ENCODE data around the gene PPCDC.

The PPCDC gene

GRCh38 chr15:75065851-75066509 lies 42.6 kb downstream of the PPCDC start:
- Histone ChIP-seq H3K27me3 (replicated peaks; ENCODE audit: insufficient read depth, low read length) (no peaks in the 10 kb centered on the region), H3K4me1 (ENCODE audit: low read length) (peaks cover 89% of the 10 kb centered on the region), H3F3A (ENCODE audit: insufficient read depth, low read length) (peaks cover 38% of the 10 kb centered on the region), H3K79me2 (ENCODE audit: low read length) (no peaks in the 10 kb centered on the region), H3K4me3 (ENCODE audit: low read length) (no peak overlapping the region), H4K20me1 (ENCODE audit: insufficient read depth, low read length) (no peaks in the 10 kb centered on the region), H3K4me2 (ENCODE audit: low read depth, low read length) (peak overlapping the region; percentile 70; the same call in 1 of the 2 replicates), H3K9ac (ENCODE audit: low read length) (peak overlapping the region; percentile 43), H3K36me3 (replicated peaks; ENCODE audit: insufficient read depth, low read length) (no peaks in the 10 kb centered on the region), H3K9me3 (replicated peaks; ENCODE audit: insufficient read depth, low read length) (no peaks in the 10 kb centered on the region), H3K27ac (ENCODE audit: low read length) (peak overlapping the region; percentile 84), H2AFZ (ENCODE audit: low read length) (no peak overlapping the region), H3K9me2 (replicated peaks; ENCODE audit: insufficient read depth, low read length) (no peaks in the 10 kb centered on the region)
- TF ChIP-seq EZH2phosphoT487 (IDR thresholded peaks at IDR 0.05; ENCODE audit: low read length) (no peak), CTCF (IDR thresholded peaks at IDR 0.05; ENCODE audit: low read length) (no peak), EZH2 (optimal IDR thresholded peaks at IDR 0.05; ENCODE audit: low read depth, low read length) (no peak)
- DNase-seq = peak; percentile 44

- Histone ChIP-seq H3K9ac (ENCODE audit: low read length) (peak overlapping the region; percentile 17; the same call in 1 of the 2 replicates), H3K27me3 (replicated peaks; ENCODE audit: insufficient read depth, low read length) (no peaks in the 10 kb centered on the region), H2AFZ (ENCODE audit: low read length) (no peak overlapping the region), H3K9me2 (replicated peaks; ENCODE audit: insufficient read depth, low read length) (no peaks in the 10 kb centered on the region), H3K36me3 (replicated peaks; ENCODE audit: insufficient read depth, low read length) (no peaks in the 10 kb centered on the region), H3F3A (ENCODE audit: insufficient read depth, low read length) (peaks cover 30% of the 10 kb centered on the region), H3K4me3 (ENCODE audit: low read length) (no peak overlapping the region), H3K9me3 (replicated peaks; ENCODE audit: insufficient read depth, low read length) (no peaks in the 10 kb centered on the region), H3K4me2 (ENCODE audit: low read depth, low read length) (peak overlapping the region; percentile 70; the same call in 1 of the 2 replicates), H3K27ac (ENCODE audit: low read length) (peak overlapping the region; percentile 84), H4K20me1 (ENCODE audit: insufficient read depth, low read length) (no peaks in the 10 kb centered on the region), H3K4me1 (ENCODE audit: low read length) (peaks cover 84% of the 10 kb centered on the region), H3K79me2 (ENCODE audit: low read length) (no peaks in the 10 kb centered on the region)
- TF ChIP-seq EZH2phosphoT487 (IDR thresholded peaks at IDR 0.05; ENCODE audit: low read length) (no peak), CTCF (IDR thresholded peaks at IDR 0.05; ENCODE audit: low read length) (no peak)
- peak; percentile 78 for DNase-seq
Observed at GRCh38 chr15:75067123-75067830, 43.9 kb downstream of the PPCDC start.

- H3K9ac ChIP-seq (ENCODE audit: low read length) = no peak overlapping the region; the same call in 1 of the 2 replicates
- H3F3A ChIP-seq (ENCODE audit: insufficient read depth, low read length) = peaks cover 30% of the 10 kb centered on the region
- H3K4me1 ChIP-seq (ENCODE audit: low read length) = peaks cover 78% of the 10 kb centered on the region
- no peak overlapping the region for H3K4me2 ChIP-seq (ENCODE audit: low read depth, low read length)
- no peak for DNase-seq
- H3K9me2 ChIP-seq (replicated peaks; ENCODE audit: insufficient read depth, low read length) = no peaks in the 10 kb centered on the region
- no peaks in the 10 kb centered on the region for H3K36me3 ChIP-seq (replicated peaks; ENCODE audit: insufficient read depth, low read length)
- H3K79me2 ChIP-seq (ENCODE audit: low read length) = no peaks in the 10 kb centered on the region
- H3K27ac ChIP-seq (ENCODE audit: low read length) = peak overlapping the region; percentile 78
- H2AFZ ChIP-seq (ENCODE audit: low read length) = no peak overlapping the region
- H3K4me3 ChIP-seq (ENCODE audit: low read length) = no peak overlapping the region
- H3K9me3 ChIP-seq (replicated peaks; ENCODE audit: insufficient read depth, low read length) = no peaks in the 10 kb centered on the region
- H4K20me1 ChIP-seq (ENCODE audit: insufficient read depth, low read length) = no peaks in the 10 kb centered on the region
- H3K27me3 ChIP-seq (replicated peaks; ENCODE audit: insufficient read depth, low read length) = no peaks in the 10 kb centered on the region
- TF ChIP-seq EZH2phosphoT487 (IDR thresholded peaks at IDR 0.05; ENCODE audit: low read length) = no peak
- no peak for TF ChIP-seq CTCF (IDR thresholded peaks at IDR 0.05; ENCODE audit: low read length)
Observed at GRCh38 chr15:75068748-75069147, 45.4 kb downstream of the PPCDC start.

Measured in MM.1S (cell line).